Measurements from ENCODE around the gene FRAT2. TPM values are rescaled to one million over a fixed set of nuclear protein-coding genes. Genes with fewer than 3 reads are reported as not detected.

FRAT2 gene
- total RNA-seq, 1 donor from 2014 or later, result 11.3 TPM

GRCh38 chr10:97378933-97379921 lies 44.7 kb upstream of the FRAT2 start:
- peaks cover 17% of the 10 kb centered on the region for H3K36me3 ChIP-seq (ENCODE audit: control insufficient read depth, insufficient read depth, low read length)
- no peak for DNase-seq (ENCODE audit: low read depth)

GRCh38 chr10:97376413-97376812 lies 41.9 kb upstream of the FRAT2 start:
- no peak overlapping the region for H3K4me3 ChIP-seq (ENCODE audit: low read depth, low read length)
- TF ChIP-seq, protein P1, sequence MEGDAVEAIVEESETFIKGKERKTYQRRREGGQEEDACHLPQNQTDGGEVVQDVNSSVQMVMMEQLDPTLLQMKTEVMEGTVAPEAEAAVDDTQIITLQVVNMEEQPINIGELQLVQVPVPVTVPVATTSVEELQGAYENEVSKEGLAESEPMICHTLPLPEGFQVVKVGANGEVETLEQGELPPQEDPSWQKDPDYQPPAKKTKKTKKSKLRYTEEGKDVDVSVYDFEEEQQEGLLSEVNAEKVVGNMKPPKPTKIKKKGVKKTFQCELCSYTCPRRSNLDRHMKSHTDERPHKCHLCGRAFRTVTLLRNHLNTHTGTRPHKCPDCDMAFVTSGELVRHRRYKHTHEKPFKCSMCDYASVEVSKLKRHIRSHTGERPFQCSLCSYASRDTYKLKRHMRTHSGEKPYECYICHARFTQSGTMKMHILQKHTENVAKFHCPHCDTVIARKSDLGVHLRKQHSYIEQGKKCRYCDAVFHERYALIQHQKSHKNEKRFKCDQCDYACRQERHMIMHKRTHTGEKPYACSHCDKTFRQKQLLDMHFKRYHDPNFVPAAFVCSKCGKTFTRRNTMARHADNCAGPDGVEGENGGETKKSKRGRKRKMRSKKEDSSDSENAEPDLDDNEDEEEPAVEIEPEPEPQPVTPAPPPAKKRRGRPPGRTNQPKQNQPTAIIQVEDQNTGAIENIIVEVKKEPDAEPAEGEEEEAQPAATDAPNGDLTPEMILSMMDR (IDR thresholded peaks at IDR 0.05; ENCODE audit: insufficient read depth, low read length, severe bottlenecking), result no peak
- FAIRE-seq (no peak), DNase-seq (ENCODE audit: low read depth) (no peak)
- peaks cover 30% of the 10 kb centered on the region for H3K36me3 ChIP-seq (ENCODE audit: control insufficient read depth, insufficient read depth, low read length)
- H3K27me3 ChIP-seq (ENCODE audit: control insufficient read depth, insufficient read depth, low read length), result no peaks in the 10 kb centered on the region

More at GRCh38 chr10:97378933-97379921, 44.7 kb upstream of the FRAT2 start:
- no peaks in the 10 kb centered on the region for H3K27me3 ChIP-seq (ENCODE audit: control insufficient read depth, insufficient read depth, low read length)
- TF ChIP-seq, protein P1 (IDR thresholded peaks at IDR 0.05; ENCODE audit: insufficient read depth, low read length, severe bottlenecking), result no peak
- FAIRE-seq, result no peak
- no peak overlapping the region for H3K4me3 ChIP-seq (ENCODE audit: low read depth, low read length)

GRCh38 chr10:97373456-97373855 lies 38.9 kb upstream of the FRAT2 start:
- peaks cover 40% of the 10 kb centered on the region for H3K36me3 ChIP-seq (ENCODE audit: control insufficient read depth, insufficient read depth, low read length)
- DNase-seq (ENCODE audit: low read depth) (no peak), FAIRE-seq (no peak)
- TF ChIP-seq, protein P1 (IDR thresholded peaks at IDR 0.05; ENCODE audit: insufficient read depth, low read length, severe bottlenecking), result no peak
- no peak overlapping the region for H3K4me3 ChIP-seq (ENCODE audit: low read depth, low read length)
- H3K27me3 ChIP-seq (ENCODE audit: control insufficient read depth, insufficient read depth, low read length), result no peaks in the 10 kb centered on the region

DNA sequence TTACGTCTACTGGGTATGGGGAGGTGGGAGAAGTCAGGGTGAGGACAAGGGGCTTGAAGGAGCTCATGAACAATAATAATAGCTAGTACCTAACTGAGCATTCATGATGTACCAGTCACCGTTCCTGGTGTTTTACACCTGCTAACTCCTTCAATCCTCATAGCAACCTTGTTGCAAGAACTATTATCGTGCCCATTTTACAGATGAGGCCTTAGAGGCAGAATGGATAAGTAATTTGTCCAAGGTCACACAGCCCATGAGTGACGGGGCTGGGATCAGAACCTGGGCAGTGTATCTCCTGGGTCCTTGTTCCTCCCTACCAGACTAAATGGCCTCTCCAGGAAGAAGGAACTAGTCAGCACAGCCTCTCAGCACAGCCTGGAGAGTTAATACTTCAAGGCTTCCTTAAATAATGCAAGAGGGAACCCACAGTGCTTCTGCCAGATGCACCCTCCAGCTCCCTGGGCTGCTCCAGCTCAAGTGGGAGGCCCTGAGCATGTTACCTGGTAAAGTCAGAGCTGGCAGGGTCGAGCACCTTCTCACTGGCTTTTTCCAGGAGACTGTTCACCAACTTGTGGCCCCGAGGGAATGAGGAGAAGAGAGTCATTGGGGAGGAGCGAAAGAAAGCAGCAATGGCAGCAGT lies 37.8 kb upstream of the FRAT2 start:
- FAIRE-seq, result peak; percentile 66
- Histone ChIP-seq H3K36me3 (ENCODE audit: control insufficient read depth, insufficient read depth, low read length) (peaks cover 40% of the 10 kb centered on the region), H3K27me3 (ENCODE audit: control insufficient read depth, insufficient read depth, low read length) (no peaks in the 10 kb centered on the region), H3K4me3 (ENCODE audit: low read depth, low read length) (no peak overlapping the region)
- DNase-seq (ENCODE audit: low read depth), result no peak
- TF ChIP-seq, protein P1 (IDR thresholded peaks at IDR 0.05; ENCODE audit: insufficient read depth, low read length, severe bottlenecking), result no peak

DNA sequence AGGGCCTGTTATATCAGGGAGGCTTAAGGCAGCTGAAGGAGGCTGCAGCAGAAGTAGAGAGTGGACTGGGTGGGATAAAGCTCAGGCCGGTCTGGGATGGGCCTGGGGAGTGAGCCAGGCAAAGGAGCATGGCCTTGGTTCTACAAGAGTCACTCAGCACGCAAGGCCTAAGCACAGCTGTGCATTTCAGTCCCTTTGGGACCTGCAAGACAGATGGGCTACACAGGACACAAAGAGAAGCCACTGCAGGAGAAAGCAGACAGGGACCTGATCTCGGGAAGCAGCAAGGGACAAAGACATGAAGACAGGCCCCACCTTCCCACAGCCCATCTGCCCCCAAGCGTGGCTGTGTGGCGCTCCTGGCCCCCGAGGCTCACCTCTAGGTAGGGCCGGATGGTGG lies 37.2 kb upstream of the FRAT2 start:
- Histone ChIP-seq H3K36me3 (ENCODE audit: control insufficient read depth, insufficient read depth, low read length) (peaks cover 42% of the 10 kb centered on the region), H3K27me3 (ENCODE audit: control insufficient read depth, insufficient read depth, low read length) (no peaks in the 10 kb centered on the region), H3K4me3 (ENCODE audit: low read depth, low read length) (no peak overlapping the region)
- FAIRE-seq (no peak), DNase-seq (ENCODE audit: low read depth) (no peak)
- TF ChIP-seq, protein P1 (IDR thresholded peaks at IDR 0.05; ENCODE audit: insufficient read depth, low read length, severe bottlenecking), result no peak

All from bronchial epithelial cell (primary cell).